LNCAP (cell line): ENCODE data around the gene CREB3.

ENCODE experiments used
- TF ChIP-seq, protein P1 (sequence below): fragments of 450-650 bp; IDR thresholded peaks from 2 replicates; pipeline ENCODE4 v1.5.1; 2017; ENCODE audit warnings: mild to moderate bottlenecking

The CREB3 gene

DNA sequence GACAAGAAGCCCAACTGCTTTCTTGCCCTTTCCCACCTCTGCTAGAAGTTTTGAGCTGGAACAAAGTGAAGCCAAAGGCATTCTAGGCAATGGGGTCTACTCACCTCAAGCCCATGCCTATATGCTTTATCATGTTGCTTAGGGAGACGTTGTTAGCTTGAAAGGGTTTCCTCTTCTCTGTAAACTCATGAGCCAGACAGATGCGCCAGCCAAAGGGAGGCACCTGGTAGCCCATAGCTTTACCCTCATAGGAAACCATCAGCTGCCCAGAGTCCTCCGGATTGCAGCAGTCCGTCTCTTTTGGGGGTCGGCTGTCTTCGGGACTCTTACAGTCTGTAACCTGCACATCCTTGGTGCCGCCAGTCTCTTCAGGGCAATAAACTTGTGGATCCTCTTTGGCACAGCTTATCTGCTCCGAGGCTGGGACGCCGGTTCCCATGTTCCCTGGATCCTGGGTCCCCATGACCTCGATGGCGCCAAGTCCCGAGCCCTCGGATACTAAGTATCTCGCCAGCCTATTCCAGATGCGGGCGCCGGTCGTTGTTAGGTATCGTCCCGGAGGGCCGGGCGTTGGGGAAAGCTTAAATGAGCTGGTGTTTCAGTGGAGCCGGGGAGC is 15.9 kb downstream of the CREB3 start:
- TF ChIP-seq, protein P1, sequence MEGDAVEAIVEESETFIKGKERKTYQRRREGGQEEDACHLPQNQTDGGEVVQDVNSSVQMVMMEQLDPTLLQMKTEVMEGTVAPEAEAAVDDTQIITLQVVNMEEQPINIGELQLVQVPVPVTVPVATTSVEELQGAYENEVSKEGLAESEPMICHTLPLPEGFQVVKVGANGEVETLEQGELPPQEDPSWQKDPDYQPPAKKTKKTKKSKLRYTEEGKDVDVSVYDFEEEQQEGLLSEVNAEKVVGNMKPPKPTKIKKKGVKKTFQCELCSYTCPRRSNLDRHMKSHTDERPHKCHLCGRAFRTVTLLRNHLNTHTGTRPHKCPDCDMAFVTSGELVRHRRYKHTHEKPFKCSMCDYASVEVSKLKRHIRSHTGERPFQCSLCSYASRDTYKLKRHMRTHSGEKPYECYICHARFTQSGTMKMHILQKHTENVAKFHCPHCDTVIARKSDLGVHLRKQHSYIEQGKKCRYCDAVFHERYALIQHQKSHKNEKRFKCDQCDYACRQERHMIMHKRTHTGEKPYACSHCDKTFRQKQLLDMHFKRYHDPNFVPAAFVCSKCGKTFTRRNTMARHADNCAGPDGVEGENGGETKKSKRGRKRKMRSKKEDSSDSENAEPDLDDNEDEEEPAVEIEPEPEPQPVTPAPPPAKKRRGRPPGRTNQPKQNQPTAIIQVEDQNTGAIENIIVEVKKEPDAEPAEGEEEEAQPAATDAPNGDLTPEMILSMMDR: no peak

DNA sequence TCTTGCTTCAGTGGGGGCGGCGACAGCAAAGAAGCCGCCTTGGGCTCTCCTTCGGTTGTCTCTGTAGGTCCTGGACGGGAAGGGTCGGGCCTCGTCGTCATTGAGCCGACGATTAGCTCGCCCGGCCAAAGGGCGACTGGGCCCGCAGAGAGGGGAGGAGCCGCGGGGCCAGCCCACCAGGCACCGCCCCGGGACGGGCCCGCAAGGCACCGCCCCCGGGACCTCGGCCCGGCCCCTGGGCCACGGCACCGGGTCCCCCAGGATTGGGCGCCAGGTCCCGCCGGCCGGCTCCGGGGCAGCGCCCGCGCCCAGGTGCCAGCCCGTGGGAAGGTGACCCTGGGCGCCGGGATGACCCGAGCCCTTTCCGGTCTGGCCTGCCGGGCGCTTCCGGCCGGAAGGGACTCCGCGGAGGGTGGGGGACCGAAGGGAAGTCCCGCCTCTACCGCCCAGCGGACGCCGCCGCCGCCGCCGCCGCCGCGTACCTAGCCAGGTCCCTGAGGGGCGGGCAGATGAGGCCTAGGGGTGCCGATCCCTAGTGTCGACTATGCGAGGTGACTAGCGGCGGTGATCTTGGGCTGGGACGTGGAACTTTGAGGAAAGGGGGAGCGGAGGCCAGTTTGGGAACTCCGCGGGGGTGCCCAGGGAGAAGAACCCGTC is 16.5 kb downstream of the CREB3 start, which contains the start of the genes GBA2 and RGP1:
GBA2 (minus strand) TSS at position 371 of the 657 bp plus-strand sequence. CDS start 524 bp downstream, outside the sequence.
RGP1 (plus strand) TSS at position 430 of the 657 bp plus-strand sequence. CDS start 469 bp downstream, outside the sequence.
- TF ChIP-seq, protein P1: no peak

DNA sequence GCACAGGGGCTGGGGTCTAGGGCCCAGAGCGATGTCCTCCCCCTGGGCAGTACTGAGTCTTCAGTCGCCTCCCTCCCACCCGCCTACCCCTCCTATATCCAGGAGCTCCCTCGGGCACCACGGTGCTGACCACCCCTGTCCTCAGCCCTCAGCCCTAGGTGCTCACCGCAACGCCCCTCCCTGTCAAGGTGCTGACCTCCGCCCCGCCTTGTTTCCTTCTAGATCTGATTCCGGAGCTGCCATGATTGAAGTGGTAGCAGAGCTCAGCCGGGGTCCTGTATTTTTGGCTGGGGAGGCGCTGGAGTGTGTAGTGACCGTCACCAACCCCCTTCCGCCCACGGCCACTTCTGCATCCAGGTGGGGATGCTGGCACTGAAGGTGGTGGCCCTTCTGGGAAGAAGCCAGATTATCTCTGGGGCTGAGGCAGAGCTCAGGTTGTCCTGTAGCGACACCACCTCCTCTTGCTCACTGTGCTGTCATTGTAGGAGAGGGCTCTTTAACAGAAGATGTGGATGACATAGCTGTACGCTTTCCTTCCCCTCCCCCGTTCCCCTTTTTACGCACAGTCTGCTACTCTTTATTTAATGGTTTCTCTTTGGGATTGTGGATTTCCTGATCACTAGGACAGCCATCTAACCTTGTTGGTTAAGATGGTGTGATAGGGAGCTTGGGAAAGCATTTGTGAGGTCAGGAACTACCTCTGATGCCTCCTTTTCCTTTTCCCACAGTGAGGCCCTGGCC is 17.2 kb downstream of the CREB3 start:
- TF ChIP-seq, protein P1: no peak

DNA sequence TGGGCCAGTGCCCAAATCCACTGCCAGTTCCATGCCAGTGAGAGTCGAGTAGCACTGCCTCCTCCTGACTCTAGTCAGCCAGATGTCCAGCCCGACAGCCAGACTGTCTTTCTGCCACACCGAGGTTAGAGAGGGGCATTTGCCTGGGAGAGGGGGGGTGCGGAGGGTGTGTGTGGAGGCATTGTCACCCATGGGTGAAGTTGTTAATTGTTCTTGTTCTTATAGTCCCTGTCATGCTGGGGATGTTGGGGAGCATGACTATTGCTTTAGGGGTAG is 17.7 kb downstream of the CREB3 start:
- TF ChIP-seq, protein P1: no peak

DNA sequence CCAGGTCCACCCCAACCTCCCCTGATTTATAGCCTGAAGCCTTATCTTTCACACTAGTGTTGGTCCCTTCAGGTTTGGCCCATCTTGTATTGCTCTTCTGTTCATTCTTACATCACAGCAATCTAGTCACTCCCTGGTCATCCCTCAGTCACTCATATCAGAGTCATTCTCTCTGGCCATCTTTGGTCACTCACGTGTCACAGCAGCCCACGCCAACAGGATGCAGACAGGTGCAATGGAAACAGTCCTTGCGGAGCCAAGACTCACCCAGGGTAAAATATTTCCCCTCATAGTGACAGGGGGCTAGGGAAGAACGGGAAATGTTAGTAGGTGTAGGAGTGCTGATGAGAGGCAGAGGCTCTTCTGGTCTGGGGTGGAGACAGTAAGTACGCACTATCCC is 21.0 kb downstream of the CREB3 start:
- TF ChIP-seq, protein P1: no peak

DNA sequence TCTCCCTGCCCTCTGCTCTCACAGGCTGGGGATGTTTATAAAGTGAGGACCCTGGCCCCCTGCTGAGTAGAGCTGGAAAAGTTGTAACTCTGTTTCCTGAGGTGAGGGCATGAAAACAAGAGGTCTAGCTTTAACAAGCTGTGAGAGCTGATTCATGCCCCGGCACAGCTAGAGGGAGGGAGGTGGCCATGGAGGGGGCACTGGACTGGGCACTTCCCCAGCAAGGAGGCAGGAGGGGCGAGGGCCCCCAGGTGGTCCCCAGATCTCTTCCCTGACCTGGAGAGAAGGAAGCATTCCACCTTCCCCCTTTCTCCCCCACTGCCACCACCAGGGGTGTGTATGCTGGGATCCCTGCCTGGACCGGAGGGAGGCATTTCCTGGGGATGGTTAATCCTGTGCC is 21.8 kb downstream of the CREB3 start, which contains the start of gene MSMP:
MSMP (minus strand) TSS at position 13 of the 400 bp plus-strand sequence. CDS start 147 bp downstream, outside the sequence.
- TF ChIP-seq, protein P1: no peak

DNA sequence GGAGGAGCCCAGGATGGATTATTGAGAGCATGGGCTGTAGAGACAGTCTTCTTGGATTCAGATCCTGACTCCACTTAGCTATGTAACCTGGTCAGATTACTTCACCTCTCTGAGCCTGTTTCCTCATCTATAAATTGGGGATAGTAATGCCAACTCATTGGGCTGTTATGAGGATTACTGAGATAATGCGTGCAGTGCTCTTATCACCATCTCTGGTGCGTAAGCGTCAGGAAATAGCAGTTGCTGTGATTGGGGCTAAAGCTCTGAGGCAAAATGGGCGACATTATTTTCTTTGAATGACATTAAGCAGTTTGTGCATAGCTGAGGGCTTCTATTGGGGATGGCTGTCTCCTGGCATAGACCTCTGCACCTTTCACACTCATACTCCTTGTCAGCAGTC is 22.6 kb downstream of the CREB3 start:
- TF ChIP-seq, protein P1: no peak
